ENCODE measurements around the gene GNAZ. TPM values are rescaled to one million over a fixed set of nuclear protein-coding genes. Genes with fewer than 3 reads are reported as not detected.

The GNAZ gene
- total RNA-seq, 4 donors from 2014 or later = 5.6 to 21.6 (median 12.1) TPM

- Histone ChIP-seq H3K36me3 (no peaks in the 10 kb centered on the region), H3K9me3 (no peaks in the 10 kb centered on the region), H3K4me3 (no peak overlapping the region), H3K27me3 (no peaks in the 10 kb centered on the region), H3K4me1 (no peaks in the 10 kb centered on the region), H3K27ac (no peak overlapping the region)
- no peak for DNase-seq
- intact Hi-C loops (cut with DNase I; ENCODE audit: low total_unique reads) = no loop called here
- TF ChIP-seq, protein P1, sequence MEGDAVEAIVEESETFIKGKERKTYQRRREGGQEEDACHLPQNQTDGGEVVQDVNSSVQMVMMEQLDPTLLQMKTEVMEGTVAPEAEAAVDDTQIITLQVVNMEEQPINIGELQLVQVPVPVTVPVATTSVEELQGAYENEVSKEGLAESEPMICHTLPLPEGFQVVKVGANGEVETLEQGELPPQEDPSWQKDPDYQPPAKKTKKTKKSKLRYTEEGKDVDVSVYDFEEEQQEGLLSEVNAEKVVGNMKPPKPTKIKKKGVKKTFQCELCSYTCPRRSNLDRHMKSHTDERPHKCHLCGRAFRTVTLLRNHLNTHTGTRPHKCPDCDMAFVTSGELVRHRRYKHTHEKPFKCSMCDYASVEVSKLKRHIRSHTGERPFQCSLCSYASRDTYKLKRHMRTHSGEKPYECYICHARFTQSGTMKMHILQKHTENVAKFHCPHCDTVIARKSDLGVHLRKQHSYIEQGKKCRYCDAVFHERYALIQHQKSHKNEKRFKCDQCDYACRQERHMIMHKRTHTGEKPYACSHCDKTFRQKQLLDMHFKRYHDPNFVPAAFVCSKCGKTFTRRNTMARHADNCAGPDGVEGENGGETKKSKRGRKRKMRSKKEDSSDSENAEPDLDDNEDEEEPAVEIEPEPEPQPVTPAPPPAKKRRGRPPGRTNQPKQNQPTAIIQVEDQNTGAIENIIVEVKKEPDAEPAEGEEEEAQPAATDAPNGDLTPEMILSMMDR (IDR thresholded peaks at IDR 0.05) = no peak
- TF ChIP-seq POLR2A (IDR thresholded peaks at IDR 0.05) = no peak
Measured at GRCh38 chr22:23038334-23038642, 32.0 kb upstream of the GNAZ start.

DNA sequence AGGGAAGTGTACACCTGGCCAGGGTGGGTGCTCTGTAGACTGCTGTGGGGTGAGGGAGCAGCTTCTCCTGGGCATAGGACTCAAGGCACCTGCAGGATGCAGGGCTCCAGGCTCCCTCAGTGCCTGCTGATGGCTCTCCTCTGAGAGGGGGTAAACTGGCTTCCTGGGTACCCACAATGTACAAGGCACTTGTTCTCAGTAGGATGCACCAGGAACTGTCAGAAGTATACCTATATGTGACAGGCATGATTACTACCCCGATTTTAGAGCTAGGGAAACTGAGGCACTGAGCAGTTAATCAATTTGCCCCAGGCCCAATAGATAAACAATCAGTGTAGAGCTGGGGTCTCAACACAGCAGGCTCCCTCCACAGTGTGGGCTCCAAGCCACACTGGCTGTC lies 31.4 kb upstream of the GNAZ start:
- TF ChIP-seq POLR2A (IDR thresholded peaks at IDR 0.05) = no peak
- TF ChIP-seq, protein P1 (IDR thresholded peaks at IDR 0.05) = no peak
- DNase-seq = no peak
- intact Hi-C loops (cut with DNase I; ENCODE audit: low total_unique reads) = no loop called here

GRCh38 chr22:23042179-23042578 lies 28.1 kb upstream of the GNAZ start:
- TF ChIP-seq, protein P1 (IDR thresholded peaks at IDR 0.05) = no peak
- TF ChIP-seq POLR2A (IDR thresholded peaks at IDR 0.05) = no peak
- Histone ChIP-seq H3K4me3 (no peak overlapping the region), H3K9me3 (no peaks in the 10 kb centered on the region), H3K36me3 (no peaks in the 10 kb centered on the region), H3K27me3 (no peaks in the 10 kb centered on the region), H3K4me1 (no peaks in the 10 kb centered on the region), H3K27ac (no peak overlapping the region)
- no peak for DNase-seq
- intact Hi-C loops (cut with DNase I; ENCODE audit: low total_unique reads) = no loop called here

More for the DNA sequence above, 31.4 kb upstream of the GNAZ start:
- Histone ChIP-seq H3K27ac (no peak overlapping the region), H3K27me3 (no peaks in the 10 kb centered on the region), H3K4me3 (no peak overlapping the region), H3K4me1 (no peaks in the 10 kb centered on the region), H3K36me3 (no peaks in the 10 kb centered on the region), H3K9me3 (no peaks in the 10 kb centered on the region)

- no peaks in the 10 kb centered on the region for H3K27me3 ChIP-seq
- no peak overlapping the region for H3K27ac ChIP-seq
- DNase-seq = no peak
- TF ChIP-seq POLR2A (IDR thresholded peaks at IDR 0.05) = no peak
- TF ChIP-seq, protein P1 (IDR thresholded peaks at IDR 0.05) = no peak
- H3K9me3 ChIP-seq = no peaks in the 10 kb centered on the region
- intact Hi-C loops (cut with DNase I; ENCODE audit: low total_unique reads) = no loop called here
- H3K36me3 ChIP-seq = no peaks in the 10 kb centered on the region
- H3K4me3 ChIP-seq = no peak overlapping the region
- H3K4me1 ChIP-seq = no peaks in the 10 kb centered on the region
Measured at GRCh38 chr22:23044570-23044969, 25.7 kb upstream of the GNAZ start.

GRCh38 chr22:23045461-23045860 lies 24.9 kb upstream of the GNAZ start:
- DNase-seq = no peak
- no peak overlapping the region for H3K27ac ChIP-seq
- no peaks in the 10 kb centered on the region for H3K27me3 ChIP-seq
- no peak overlapping the region for H3K4me3 ChIP-seq
- TF ChIP-seq POLR2A (IDR thresholded peaks at IDR 0.05) = no peak
- TF ChIP-seq, protein P1 (IDR thresholded peaks at IDR 0.05) = no peak
- no peaks in the 10 kb centered on the region for H3K36me3 ChIP-seq
- intact Hi-C loops (cut with DNase I; ENCODE audit: low total_unique reads) = no loop called here
- no peaks in the 10 kb centered on the region for H3K9me3 ChIP-seq
- no peaks in the 10 kb centered on the region for H3K4me1 ChIP-seq
